Endothelial cell of umbilical vein (primary cell): Measurements from ENCODE around the gene SPATA2L.

Source experiments
- CTCF ChIP-seq, 2 donors: IDR thresholded peaks; 1 replicate in 1 of 2; 2 replicates in 1 of 2; pipeline ENCODE4 v1.5.1; 2011; ENCODE audit warnings: low read length in 2 of 2, mild to moderate bottlenecking in 2 of 2, moderate library complexity in 2 of 2, control low read depth in 1 of 2, inconsistent platforms in 1 of 2, low read depth in 1 of 2; ENCODE audit not compliant: insufficient read depth in 1 of 2; ENCODE audit errors: extremely low read depth in 1 of 2
- EZH2 ChIP-seq: IDR thresholded peaks from 2 replicates; pipeline ENCODE4 v1.6.1; 2012; ENCODE audit warnings: borderline replicate concordance, low read depth, mild to moderate bottlenecking, moderate library complexity, low read length, inconsistent platforms; ENCODE audit not compliant: severe bottlenecking
- MAX ChIP-seq: IDR thresholded peaks from 2 replicates; pipeline ENCODE4 v1.6.1; 2011; ENCODE audit not compliant: insufficient read depth, insufficient read length
- POLR2A ChIP-seq: IDR thresholded peaks from 2 replicates; pipeline ENCODE4 v1.6.1; 2012; ENCODE audit warnings: low read depth, mild to moderate bottlenecking, control low read depth, low read length
- POLR2AphosphoS5 ChIP-seq: IDR thresholded peaks from 2 replicates; pipeline ENCODE4 v1.6.1; 2012; ENCODE audit warnings: low read depth, mild to moderate bottlenecking, control low read depth, low read length, moderate library complexity; ENCODE audit not compliant: insufficient read depth

GRCh38 chr16:89670496-89671431, 30.7 kb downstream of the SPATA2L start:
- TF ChIP-seq CTCF (IDR thresholded peaks at IDR 0.05; ENCODE audit: extremely low read depth in 1 of 2, insufficient read depth in 1 of 2, low read depth in 1 of 2, low read length in 2 of 2), result no peak
- TF ChIP-seq POLR2AphosphoS5, result no peak
- no peak for TF ChIP-seq POLR2A
- no peak for TF ChIP-seq MAX
- TF ChIP-seq EZH2, result no peak
